Kidney epithelial cell (primary cell): ENCODE results near the gene DLGAP1. TPM values are rescaled to one million over a fixed set of nuclear protein-coding genes. Genes with fewer than 3 reads are reported as not detected.
A peak's percentile ranks its signal among the peaks of the same experiment; 100 is the strongest.

Experiments
- DNase-seq: peaks from one replicate; pipeline ENCODE4 v3.0.0-alpha.2; 2010; ENCODE audit warnings: low read depth
- H3K27me3 ChIP-seq: 2 replicates; pipeline ENCODE4 v1.6.0; 2011; ENCODE audit warnings: low read length; ENCODE audit not compliant: control insufficient read depth, insufficient read depth
- H3K36me3 ChIP-seq: 2 replicates; pipeline ENCODE4 v1.5.1; 2011; ENCODE audit warnings: low read length; ENCODE audit not compliant: control insufficient read depth, insufficient read depth
- H3K4me3 ChIP-seq: 2 replicates; pipeline ENCODE4 v1.5.1; 2011; ENCODE audit warnings: low read depth, mild to moderate bottlenecking, control low read depth, low read length
- total RNA-seq: library from RNA; depleted of rRNA; stranded (reverse); fragments of >200 nt; gene quantifications from 2 replicates; pipeline ENCODE4 v1.2.3, GENCODE V29; 2015
- TF ChIP-seq, protein P1 (sequence below): IDR thresholded peaks from 2 replicates; pipeline ENCODE4 v1.5.1; 2011; ENCODE audit warnings: mild to moderate bottlenecking, moderate library complexity, low read length, control low read depth, inconsistent platforms; ENCODE audit not compliant: insufficient read depth, poor library complexity, severe bottlenecking

The DLGAP1 gene
- total RNA-seq, 1 donor from 2014 or later = 2.6 TPM

DNA sequence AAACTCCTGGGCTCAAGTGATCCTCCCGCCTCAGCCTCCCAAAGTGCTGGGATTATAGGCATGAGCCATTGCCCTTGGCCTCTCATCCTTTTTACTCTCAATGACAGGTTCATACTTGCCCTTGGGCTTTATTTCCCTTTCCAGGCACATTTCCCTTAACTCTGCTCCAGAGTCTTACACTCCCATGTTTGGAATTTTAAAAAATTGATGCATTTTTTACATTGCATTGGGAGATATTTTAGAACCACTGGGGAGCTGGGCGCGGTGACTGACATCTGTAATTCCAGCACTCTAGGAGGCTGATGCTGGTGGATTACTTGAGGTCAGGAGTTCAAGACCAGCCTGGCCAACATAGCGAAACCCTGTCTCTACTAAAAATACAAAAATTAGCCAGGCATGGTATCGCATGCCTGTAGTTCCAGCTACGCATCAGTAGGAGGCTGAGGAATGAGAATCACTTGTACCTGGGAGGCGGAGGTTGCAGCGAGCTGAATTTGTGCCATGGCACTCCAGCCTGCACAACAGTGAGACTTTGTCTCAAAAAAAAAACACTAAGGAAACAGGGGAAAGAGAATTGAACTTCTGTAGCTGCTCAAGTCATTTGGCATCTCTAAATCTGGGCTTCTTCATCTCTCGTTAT, 986.9 kb downstream of the DLGAP1 start:
- DNase-seq = no peak
- TF ChIP-seq, protein P1, sequence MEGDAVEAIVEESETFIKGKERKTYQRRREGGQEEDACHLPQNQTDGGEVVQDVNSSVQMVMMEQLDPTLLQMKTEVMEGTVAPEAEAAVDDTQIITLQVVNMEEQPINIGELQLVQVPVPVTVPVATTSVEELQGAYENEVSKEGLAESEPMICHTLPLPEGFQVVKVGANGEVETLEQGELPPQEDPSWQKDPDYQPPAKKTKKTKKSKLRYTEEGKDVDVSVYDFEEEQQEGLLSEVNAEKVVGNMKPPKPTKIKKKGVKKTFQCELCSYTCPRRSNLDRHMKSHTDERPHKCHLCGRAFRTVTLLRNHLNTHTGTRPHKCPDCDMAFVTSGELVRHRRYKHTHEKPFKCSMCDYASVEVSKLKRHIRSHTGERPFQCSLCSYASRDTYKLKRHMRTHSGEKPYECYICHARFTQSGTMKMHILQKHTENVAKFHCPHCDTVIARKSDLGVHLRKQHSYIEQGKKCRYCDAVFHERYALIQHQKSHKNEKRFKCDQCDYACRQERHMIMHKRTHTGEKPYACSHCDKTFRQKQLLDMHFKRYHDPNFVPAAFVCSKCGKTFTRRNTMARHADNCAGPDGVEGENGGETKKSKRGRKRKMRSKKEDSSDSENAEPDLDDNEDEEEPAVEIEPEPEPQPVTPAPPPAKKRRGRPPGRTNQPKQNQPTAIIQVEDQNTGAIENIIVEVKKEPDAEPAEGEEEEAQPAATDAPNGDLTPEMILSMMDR = no peak
- H3K36me3 ChIP-seq = no peaks in the 10 kb centered on the region
- no peak overlapping the region for H3K4me3 ChIP-seq
- H3K27me3 ChIP-seq = no peaks in the 10 kb centered on the region

GRCh38 chr18:3466872-3467271, 988.2 kb downstream of the DLGAP1 start:
- TF ChIP-seq, protein P1 = no peak
- no peak overlapping the region for H3K4me3 ChIP-seq
- H3K27me3 ChIP-seq = no peaks in the 10 kb centered on the region
- DNase-seq = no peak
- H3K36me3 ChIP-seq = no peaks in the 10 kb centered on the region

GRCh38 chr18:3466045-3466444, 989.1 kb downstream of the DLGAP1 start:
- TF ChIP-seq, protein P1 = no peak
- no peak overlapping the region for H3K4me3 ChIP-seq

GRCh38 chr18:3463051-3463450, 992.1 kb downstream of the DLGAP1 start:
- Histone ChIP-seq H3K27me3 (no peaks in the 10 kb centered on the region), H3K4me3 (no peak overlapping the region), H3K36me3 (peaks cover 2% of the 10 kb centered on the region)
- TF ChIP-seq, protein P1 = no peak
- no peak for DNase-seq

More at GRCh38 chr18:3466045-3466444, 989.1 kb downstream of the DLGAP1 start:
- no peaks in the 10 kb centered on the region for H3K36me3 ChIP-seq
- DNase-seq = peak; percentile 68
- no peaks in the 10 kb centered on the region for H3K27me3 ChIP-seq

DNA sequence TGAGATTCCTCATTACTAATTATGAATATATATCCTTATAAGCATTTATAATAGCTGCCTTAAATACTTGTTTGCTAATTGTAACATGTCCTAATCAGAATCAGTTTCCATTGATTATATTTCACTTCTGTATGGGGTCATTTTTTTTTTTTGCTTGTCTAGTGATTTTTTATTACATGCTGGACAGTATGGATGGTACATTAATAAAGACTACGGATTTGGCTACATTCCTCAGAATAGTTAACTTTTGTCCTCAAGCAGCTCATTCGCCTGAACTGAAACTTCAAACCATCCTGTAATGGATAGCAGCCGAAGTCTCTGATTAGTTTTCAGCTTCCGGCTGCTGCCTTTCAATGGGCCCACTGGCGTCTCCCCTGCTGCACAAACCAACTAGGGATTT, 993.4 kb downstream of the DLGAP1 start:
- Histone ChIP-seq H3K27me3 (no peaks in the 10 kb centered on the region), H3K36me3 (peaks cover 4% of the 10 kb centered on the region)
- TF ChIP-seq, protein P1 = no peak

GRCh38 chr18:3460823-3461398, 994.2 kb downstream of the DLGAP1 start:
- peaks cover 4% of the 10 kb centered on the region for H3K36me3 ChIP-seq
- H3K27me3 ChIP-seq = no peaks in the 10 kb centered on the region
- TF ChIP-seq, protein P1 = no peak
- H3K4me3 ChIP-seq = no peak overlapping the region
- no peak for DNase-seq

More for the DNA sequence above, 993.4 kb downstream of the DLGAP1 start:
- H3K4me3 ChIP-seq = no peak overlapping the region
- DNase-seq = no peak
